Lower leg skin (tissue), 3 donors: ENCODE results near the gene CGB2.

Experiments
- POLR2A ChIP-seq, 2 donors: fragments of 450-650 bp; IDR thresholded peaks; one replicate each; pipeline ENCODE4 v1.6.1; 2016 to 2017; ENCODE audit warnings: antibody characterized with exemption in 2 of 2, mild to moderate bottlenecking in 1 of 2, moderate library complexity in 1 of 2
- TF ChIP-seq, protein P1 (sequence below), 3 donors: fragments of 450-650 bp; IDR thresholded peaks; one replicate each; pipeline ENCODE4 v1.5.1; 2016; ENCODE audit warnings: antibody characterized with exemption in 3 of 3, mild to moderate bottlenecking in 3 of 3, moderate library complexity in 2 of 3

DNA sequence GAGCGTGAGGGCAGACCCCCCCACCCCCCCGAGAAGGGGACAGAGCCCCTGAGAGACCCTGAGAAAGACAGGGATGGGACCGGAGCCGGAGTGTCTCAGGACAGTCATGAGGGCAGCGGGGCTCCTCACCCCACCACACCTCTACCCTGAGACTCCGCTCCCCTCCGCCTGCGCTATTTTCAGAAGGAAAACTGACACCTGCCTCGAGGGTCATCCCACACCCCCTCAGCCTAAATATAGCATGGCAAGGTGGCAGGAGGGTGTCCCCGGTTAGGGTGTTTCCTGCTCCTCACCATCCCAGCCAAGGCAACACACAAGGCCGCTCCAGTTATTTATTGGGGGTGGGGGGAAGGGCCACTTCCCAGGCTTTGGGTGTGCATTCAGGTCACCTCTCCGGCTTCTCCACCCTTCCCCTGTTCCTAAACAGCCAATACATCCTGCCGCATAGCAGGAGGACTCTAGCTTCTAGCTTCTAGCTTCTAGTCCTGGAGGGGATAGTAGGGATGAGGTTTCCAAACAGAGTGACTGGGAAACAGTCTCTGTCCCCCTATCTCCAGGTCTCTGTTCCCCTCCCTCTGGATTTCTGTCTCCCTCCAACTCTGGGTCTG lies 34.3 kb downstream of the CGB2 start:
- TF ChIP-seq, protein P1, sequence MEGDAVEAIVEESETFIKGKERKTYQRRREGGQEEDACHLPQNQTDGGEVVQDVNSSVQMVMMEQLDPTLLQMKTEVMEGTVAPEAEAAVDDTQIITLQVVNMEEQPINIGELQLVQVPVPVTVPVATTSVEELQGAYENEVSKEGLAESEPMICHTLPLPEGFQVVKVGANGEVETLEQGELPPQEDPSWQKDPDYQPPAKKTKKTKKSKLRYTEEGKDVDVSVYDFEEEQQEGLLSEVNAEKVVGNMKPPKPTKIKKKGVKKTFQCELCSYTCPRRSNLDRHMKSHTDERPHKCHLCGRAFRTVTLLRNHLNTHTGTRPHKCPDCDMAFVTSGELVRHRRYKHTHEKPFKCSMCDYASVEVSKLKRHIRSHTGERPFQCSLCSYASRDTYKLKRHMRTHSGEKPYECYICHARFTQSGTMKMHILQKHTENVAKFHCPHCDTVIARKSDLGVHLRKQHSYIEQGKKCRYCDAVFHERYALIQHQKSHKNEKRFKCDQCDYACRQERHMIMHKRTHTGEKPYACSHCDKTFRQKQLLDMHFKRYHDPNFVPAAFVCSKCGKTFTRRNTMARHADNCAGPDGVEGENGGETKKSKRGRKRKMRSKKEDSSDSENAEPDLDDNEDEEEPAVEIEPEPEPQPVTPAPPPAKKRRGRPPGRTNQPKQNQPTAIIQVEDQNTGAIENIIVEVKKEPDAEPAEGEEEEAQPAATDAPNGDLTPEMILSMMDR (IDR thresholded peaks at IDR 0.05) = no peak
- TF ChIP-seq POLR2A (IDR thresholded peaks at IDR 0.05) = no peak
